Measurements from ENCODE around the gene FAM89A. TPM values are rescaled to one million over a fixed set of nuclear protein-coding genes. Genes with fewer than 3 reads are reported as not detected.

Gene FAM89A
- total and polyA plus RNA-seq, 2 donors (not counting 1 experiment from before 2014, with no cell fraction given), result 6.8 to 12.0 TPM

DNA sequence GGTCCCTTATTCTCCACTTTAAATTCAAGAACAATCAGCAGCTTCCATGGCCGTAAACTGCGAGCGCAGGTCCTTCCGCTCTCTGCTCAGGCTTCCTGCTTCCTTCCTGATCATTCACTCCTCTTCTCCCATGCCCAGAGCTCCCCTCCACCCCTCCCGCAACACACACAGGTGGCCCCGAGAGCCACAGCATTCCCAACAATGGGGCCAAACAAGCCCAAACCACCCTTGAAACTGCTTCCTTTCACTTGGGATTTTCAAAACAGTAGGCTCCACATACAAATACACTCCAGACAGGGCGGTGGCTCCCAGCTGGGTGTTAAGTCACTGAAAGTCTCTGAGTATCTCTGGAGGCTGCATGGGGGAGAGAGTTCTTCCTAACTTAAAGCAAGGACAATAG, 11.4 kb downstream of the FAM89A start:
- no peak overlapping the region for H3K27ac ChIP-seq (ENCODE audit: insufficient read depth, low read length)
- no peak overlapping the region for H3K9ac ChIP-seq (ENCODE audit: insufficient read depth, low read length)
- H3K36me3 ChIP-seq (ENCODE audit: control insufficient read depth, insufficient read depth, low read length), result no peaks in the 10 kb centered on the region
- H3K79me2 ChIP-seq (ENCODE audit: control insufficient read depth, insufficient read depth, low read length), result no peaks in the 10 kb centered on the region
- H4K20me1 ChIP-seq (ENCODE audit: control insufficient read depth, extremely low read depth, insufficient read depth, low read length), result no peaks in the 10 kb centered on the region
- H3K27me3 ChIP-seq (ENCODE audit: control insufficient read depth, insufficient read depth, low read length), result no peaks in the 10 kb centered on the region
- no peak for TF ChIP-seq EZH2 (IDR thresholded peaks at IDR 0.05; ENCODE audit: low read length, missing control alignments)
- TF ChIP-seq, protein P1, sequence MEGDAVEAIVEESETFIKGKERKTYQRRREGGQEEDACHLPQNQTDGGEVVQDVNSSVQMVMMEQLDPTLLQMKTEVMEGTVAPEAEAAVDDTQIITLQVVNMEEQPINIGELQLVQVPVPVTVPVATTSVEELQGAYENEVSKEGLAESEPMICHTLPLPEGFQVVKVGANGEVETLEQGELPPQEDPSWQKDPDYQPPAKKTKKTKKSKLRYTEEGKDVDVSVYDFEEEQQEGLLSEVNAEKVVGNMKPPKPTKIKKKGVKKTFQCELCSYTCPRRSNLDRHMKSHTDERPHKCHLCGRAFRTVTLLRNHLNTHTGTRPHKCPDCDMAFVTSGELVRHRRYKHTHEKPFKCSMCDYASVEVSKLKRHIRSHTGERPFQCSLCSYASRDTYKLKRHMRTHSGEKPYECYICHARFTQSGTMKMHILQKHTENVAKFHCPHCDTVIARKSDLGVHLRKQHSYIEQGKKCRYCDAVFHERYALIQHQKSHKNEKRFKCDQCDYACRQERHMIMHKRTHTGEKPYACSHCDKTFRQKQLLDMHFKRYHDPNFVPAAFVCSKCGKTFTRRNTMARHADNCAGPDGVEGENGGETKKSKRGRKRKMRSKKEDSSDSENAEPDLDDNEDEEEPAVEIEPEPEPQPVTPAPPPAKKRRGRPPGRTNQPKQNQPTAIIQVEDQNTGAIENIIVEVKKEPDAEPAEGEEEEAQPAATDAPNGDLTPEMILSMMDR (conservative IDR thresholded peaks at IDR 0.05 in 1 of 2, IDR thresholded peaks at IDR 0.05 in 1 of 2; ENCODE audit: low read depth in 1 of 2, low read length in 2 of 2), result no peak
- no peak overlapping the region for H3K4me2 ChIP-seq (ENCODE audit: extremely low read depth, insufficient read depth, low read length)
- H2AFZ ChIP-seq (ENCODE audit: low read length), result no peak overlapping the region
- no peak for DNase-seq (ENCODE audit: low read depth in 2 of 2)
- no peaks in the 10 kb centered on the region for H3K9me3 ChIP-seq (ENCODE audit: control insufficient read depth, insufficient read depth, low read depth, low read length)
- H3K4me1 ChIP-seq (ENCODE audit: control insufficient read depth, extremely low read depth, insufficient read depth, low read length), result no peaks in the 10 kb centered on the region
- H3K4me3 ChIP-seq (replicated peaks in 1 of 4; ENCODE audit: control extremely low read depth in 1 of 4, insufficient read depth in 1 of 4, low read depth in 3 of 4, low read length in 4 of 4), result no peak overlapping the region

DNA sequence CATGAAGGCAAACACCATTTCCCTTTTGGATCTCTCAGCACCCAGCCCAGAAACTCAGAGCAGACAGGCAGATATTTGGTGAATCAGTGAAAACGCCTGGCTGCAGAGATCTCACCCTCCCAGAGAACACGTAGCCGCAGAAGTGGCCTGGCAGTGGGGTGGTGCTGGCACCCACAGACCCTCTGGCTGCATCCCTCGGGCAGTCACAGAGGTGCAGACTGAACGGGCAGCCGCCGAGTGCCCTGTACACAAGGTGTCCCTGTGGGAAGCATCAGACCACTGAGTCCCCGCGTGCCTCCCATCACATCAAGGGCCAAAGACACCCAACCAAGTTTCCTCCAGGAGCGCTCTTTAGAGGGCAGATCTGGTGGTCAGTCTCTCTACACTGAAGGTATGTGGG, 12.1 kb downstream of the FAM89A start:
- Histone ChIP-seq H3K79me2 (ENCODE audit: control insufficient read depth, insufficient read depth, low read length) (no peaks in the 10 kb centered on the region), H3K4me2 (ENCODE audit: extremely low read depth, insufficient read depth, low read length) (no peak overlapping the region), H2AFZ (ENCODE audit: low read length) (no peak overlapping the region), H4K20me1 (ENCODE audit: control insufficient read depth, extremely low read depth, insufficient read depth, low read length) (no peaks in the 10 kb centered on the region), H3K9me3 (ENCODE audit: control insufficient read depth, insufficient read depth, low read depth, low read length) (no peaks in the 10 kb centered on the region), H3K36me3 (ENCODE audit: control insufficient read depth, insufficient read depth, low read length) (no peaks in the 10 kb centered on the region), H3K4me1 (ENCODE audit: control insufficient read depth, extremely low read depth, insufficient read depth, low read length) (no peaks in the 10 kb centered on the region), H3K4me3 (replicated peaks in 1 of 4; ENCODE audit: control extremely low read depth in 1 of 4, insufficient read depth in 1 of 4, low read depth in 3 of 4, low read length in 4 of 4) (no peak overlapping the region), H3K27ac (ENCODE audit: insufficient read depth, low read length) (no peak overlapping the region), H3K27me3 (ENCODE audit: control insufficient read depth, insufficient read depth, low read length) (no peaks in the 10 kb centered on the region), H3K9ac (ENCODE audit: insufficient read depth, low read length) (no peak overlapping the region)
- TF ChIP-seq EZH2 (IDR thresholded peaks at IDR 0.05; ENCODE audit: low read length, missing control alignments), result no peak
- TF ChIP-seq, protein P1 (conservative IDR thresholded peaks at IDR 0.05 in 1 of 2, IDR thresholded peaks at IDR 0.05 in 1 of 2; ENCODE audit: low read depth in 1 of 2, low read length in 2 of 2), result no peak
- DNase-seq (ENCODE audit: low read depth in 2 of 2), result no peak

DNA sequence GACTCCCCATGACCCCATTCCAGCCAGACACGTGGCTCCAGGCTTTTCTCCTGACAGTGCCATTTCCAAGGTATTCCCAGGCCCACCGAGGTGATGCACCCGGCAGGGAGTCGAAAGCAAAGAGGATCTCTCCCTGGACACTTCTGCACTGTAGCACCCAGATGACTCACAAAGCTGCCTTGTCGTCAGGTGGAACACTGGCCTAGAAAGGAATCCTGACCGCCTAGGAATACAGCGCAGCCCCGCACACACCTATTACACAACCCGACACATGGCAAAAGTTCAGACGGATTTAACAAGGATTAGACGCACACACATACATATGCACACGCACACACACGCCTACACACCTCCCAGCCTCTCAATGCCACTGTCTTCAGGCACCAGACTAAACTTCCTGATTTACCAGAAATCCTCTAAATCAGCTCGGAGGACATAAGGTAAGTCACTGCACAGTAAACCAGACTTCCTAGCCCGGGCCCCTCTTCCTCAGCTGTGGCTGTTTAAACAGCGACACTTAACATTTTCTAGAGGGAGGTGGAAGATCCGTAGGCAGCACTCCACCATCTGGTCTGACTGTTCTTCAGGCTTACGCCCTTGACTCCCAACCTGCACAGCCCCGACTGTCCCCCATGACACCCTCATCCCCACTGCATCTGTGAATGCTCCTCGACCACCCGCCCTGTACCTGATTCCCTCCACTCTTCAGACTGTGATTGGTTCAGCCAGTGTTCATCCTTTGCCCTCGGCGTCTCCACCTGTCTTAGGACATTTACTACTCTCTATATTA, 12.7 kb downstream of the FAM89A start:
- no peaks in the 10 kb centered on the region for H3K4me1 ChIP-seq (ENCODE audit: control insufficient read depth, extremely low read depth, insufficient read depth, low read length)
- no peak overlapping the region for H3K9ac ChIP-seq (ENCODE audit: insufficient read depth, low read length)
- no peaks in the 10 kb centered on the region for H3K9me3 ChIP-seq (ENCODE audit: control insufficient read depth, insufficient read depth, low read depth, low read length)
- H3K27me3 ChIP-seq (ENCODE audit: control insufficient read depth, insufficient read depth, low read length), result no peaks in the 10 kb centered on the region
- H3K27ac ChIP-seq (ENCODE audit: insufficient read depth, low read length), result no peak overlapping the region
- H3K79me2 ChIP-seq (ENCODE audit: control insufficient read depth, insufficient read depth, low read length), result no peaks in the 10 kb centered on the region
- no peak overlapping the region for H3K4me2 ChIP-seq (ENCODE audit: extremely low read depth, insufficient read depth, low read length)
- H3K4me3 ChIP-seq (replicated peaks in 1 of 4; ENCODE audit: control extremely low read depth in 1 of 4, insufficient read depth in 1 of 4, low read depth in 3 of 4, low read length in 4 of 4), result no peak overlapping the region
- H4K20me1 ChIP-seq (ENCODE audit: control insufficient read depth, extremely low read depth, insufficient read depth, low read length), result no peaks in the 10 kb centered on the region
- no peak for DNase-seq (ENCODE audit: low read depth in 2 of 2)
- H2AFZ ChIP-seq (ENCODE audit: low read length), result no peak overlapping the region
- TF ChIP-seq EZH2 (IDR thresholded peaks at IDR 0.05; ENCODE audit: low read length, missing control alignments), result no peak
- TF ChIP-seq, protein P1 (conservative IDR thresholded peaks at IDR 0.05 in 1 of 2, IDR thresholded peaks at IDR 0.05 in 1 of 2; ENCODE audit: low read depth in 1 of 2, low read length in 2 of 2), result no peak
- no peaks in the 10 kb centered on the region for H3K36me3 ChIP-seq (ENCODE audit: control insufficient read depth, insufficient read depth, low read length)

Measured in fibroblast of lung (primary cell).